GM12891 (cell line): ENCODE measurements around the gene NFKBIE.

Experiments used
- POLR2A ChIP-seq: IDR thresholded peaks from 2 replicates; pipeline ENCODE4 v1.6.1; 2011; ENCODE audit warnings: low read depth, low read length, control low read depth
- POLR2AphosphoS5 ChIP-seq: IDR thresholded peaks from 2 replicates; pipeline ENCODE4 v1.6.1; 2011; ENCODE audit warnings: low read depth, low read length, control low read depth
- POU2F2 ChIP-seq: IDR thresholded peaks from 2 replicates; pipeline ENCODE4 v1.6.1; 2011; ENCODE audit warnings: low read depth, mild to moderate bottlenecking, control low read depth, low read length, moderate library complexity

- TF ChIP-seq POLR2A: no peak
- TF ChIP-seq POLR2AphosphoS5: no peak
- no peak for TF ChIP-seq POU2F2
These were observed 41.1 kb downstream of the NFKBIE start for GRCh38 chr6:44224029-44224964.
